Measurements from ENCODE around the gene SLC43A3. TPM values are rescaled to one million over a fixed set of nuclear protein-coding genes. Genes with fewer than 3 reads are reported as not detected.

SLC43A3 gene
- total and polyA plus RNA-seq, 2 of the 4 experiments (the other 2 are of a cell fraction): 12.7 to 21.1 TPM

GRCh38 chr11:57391111-57391510 lies 35.8 kb downstream of the SLC43A3 start:
- no peak overlapping the region for H3K14ac ChIP-seq (replicated peaks; ENCODE audit: low read depth, low read length)
- H3K27me3 ChIP-seq (ENCODE audit: control insufficient read depth, insufficient read depth, low read length): peaks cover 41% of the 10 kb centered on the region
- in situ Hi-C loops (cut with MboI; ENCODE audit: low sequenced_read_pairs): no loop called here
- no peak overlapping the region for H2AFZ ChIP-seq (replicated peaks; ENCODE audit: low read length, poor library complexity)
- no peak for DNase-seq
- no peak overlapping the region for H3K23ac ChIP-seq (ENCODE audit: low read depth, low read length)
- CTCF ChIA-PET: no interaction called here
- no peak overlapping the region for H2BK5ac ChIP-seq (ENCODE audit: low read depth, low read length, poor library complexity, severe bottlenecking)
- no peak overlapping the region for H2BK20ac ChIP-seq (ENCODE audit: low read depth, low read length)
- no peak for TF ChIP-seq MXI1 (IDR thresholded peaks at IDR 0.05; ENCODE audit: borderline replicate concordance, low read depth, low read length)
- no peak for TF ChIP-seq BHLHE40 (IDR thresholded peaks at IDR 0.05; ENCODE audit: low read depth, low read length)
- TF ChIP-seq NFE2L2 (IDR thresholded peaks at IDR 0.05; ENCODE audit: low read depth, low read length): no peak
- TF ChIP-seq, protein P1, sequence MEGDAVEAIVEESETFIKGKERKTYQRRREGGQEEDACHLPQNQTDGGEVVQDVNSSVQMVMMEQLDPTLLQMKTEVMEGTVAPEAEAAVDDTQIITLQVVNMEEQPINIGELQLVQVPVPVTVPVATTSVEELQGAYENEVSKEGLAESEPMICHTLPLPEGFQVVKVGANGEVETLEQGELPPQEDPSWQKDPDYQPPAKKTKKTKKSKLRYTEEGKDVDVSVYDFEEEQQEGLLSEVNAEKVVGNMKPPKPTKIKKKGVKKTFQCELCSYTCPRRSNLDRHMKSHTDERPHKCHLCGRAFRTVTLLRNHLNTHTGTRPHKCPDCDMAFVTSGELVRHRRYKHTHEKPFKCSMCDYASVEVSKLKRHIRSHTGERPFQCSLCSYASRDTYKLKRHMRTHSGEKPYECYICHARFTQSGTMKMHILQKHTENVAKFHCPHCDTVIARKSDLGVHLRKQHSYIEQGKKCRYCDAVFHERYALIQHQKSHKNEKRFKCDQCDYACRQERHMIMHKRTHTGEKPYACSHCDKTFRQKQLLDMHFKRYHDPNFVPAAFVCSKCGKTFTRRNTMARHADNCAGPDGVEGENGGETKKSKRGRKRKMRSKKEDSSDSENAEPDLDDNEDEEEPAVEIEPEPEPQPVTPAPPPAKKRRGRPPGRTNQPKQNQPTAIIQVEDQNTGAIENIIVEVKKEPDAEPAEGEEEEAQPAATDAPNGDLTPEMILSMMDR (conservative IDR thresholded peaks at IDR 0.05; ENCODE audit: low read depth, low read length): no peak
- TF ChIP-seq CHD1 (IDR thresholded peaks at IDR 0.05; ENCODE audit: low read depth, low read length): no peak
- no peak for TF ChIP-seq FOS (IDR thresholded peaks at IDR 0.05; ENCODE audit: low read depth, low read length)
- no peak for TF ChIP-seq RCOR1 (IDR thresholded peaks at IDR 0.05; ENCODE audit: insufficient replicate concordance, low read length)
- TF ChIP-seq MAZ (IDR thresholded peaks at IDR 0.05; ENCODE audit: borderline replicate concordance, low read depth, low read length): no peak
- no peak for TF ChIP-seq POLR2A (IDR thresholded peaks at IDR 0.05; ENCODE audit: low read depth, low read length)
- no peak for TF ChIP-seq SMC3 (IDR thresholded peaks at IDR 0.05; ENCODE audit: low read depth, low read length)
- no peak for TF ChIP-seq CEBPB (IDR thresholded peaks at IDR 0.05; ENCODE audit: low read depth, low read length)
- TF ChIP-seq RFX5 (IDR thresholded peaks at IDR 0.05; ENCODE audit: low read depth, low read length): no peak
- TF ChIP-seq MAFK (IDR thresholded peaks at IDR 0.05; ENCODE audit: low read depth, low read length): no peak
- TF ChIP-seq RAD21 (IDR thresholded peaks at IDR 0.05; ENCODE audit: low read length): no peak
- TF ChIP-seq, protein P2, sequence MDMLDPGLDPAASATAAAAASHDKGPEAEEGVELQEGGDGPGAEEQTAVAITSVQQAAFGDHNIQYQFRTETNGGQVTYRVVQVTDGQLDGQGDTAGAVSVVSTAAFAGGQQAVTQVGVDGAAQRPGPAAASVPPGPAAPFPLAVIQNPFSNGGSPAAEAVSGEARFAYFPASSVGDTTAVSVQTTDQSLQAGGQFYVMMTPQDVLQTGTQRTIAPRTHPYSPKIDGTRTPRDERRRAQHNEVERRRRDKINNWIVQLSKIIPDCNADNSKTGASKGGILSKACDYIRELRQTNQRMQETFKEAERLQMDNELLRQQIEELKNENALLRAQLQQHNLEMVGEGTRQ (IDR thresholded peaks at IDR 0.05; ENCODE audit: low read depth, low read length): no peak
- TF ChIP-seq ELK1 (IDR thresholded peaks at IDR 0.05; ENCODE audit: borderline replicate concordance, low read depth, low read length): no peak
- no peak overlapping the region for H3K18ac ChIP-seq (ENCODE audit: low read depth, low read length)
- no peak overlapping the region for H2BK120ac ChIP-seq (ENCODE audit: low read depth, low read length)
- no peaks in the 10 kb centered on the region for H3K36me3 ChIP-seq (ENCODE audit: control insufficient read depth, insufficient read depth, low read length)
- H3K9ac ChIP-seq (ENCODE audit: low read depth, low read length): no peak overlapping the region
- ATAC-seq (ENCODE audit: low read depth): no peak
- no peak overlapping the region for H3K4me3 ChIP-seq (ENCODE audit: insufficient read depth, low read depth, low read length)
- H4K8ac ChIP-seq (ENCODE audit: low read depth in 2 of 2, low read length in 2 of 2): no peak overlapping the region
- intact Hi-C loops (cut with micrococcal nuclease): no loop called here
- no peak overlapping the region for H3K4me2 ChIP-seq (ENCODE audit: low read depth, low read length)
- no peak overlapping the region for H3K27ac ChIP-seq (ENCODE audit: insufficient read depth, low read length)
- POLR2A ChIA-PET (ENCODE audit: unreplicated experiment): no interaction called here
- no peaks in the 10 kb centered on the region for H3K4me1 ChIP-seq (ENCODE audit: control insufficient read depth, insufficient read depth, low read length)
- H4K5ac ChIP-seq (ENCODE audit: low read depth, low read length): no peak overlapping the region
- no peak overlapping the region for H4K91ac ChIP-seq (ENCODE audit: insufficient read depth, low read depth, low read length)
- H4K20me1 ChIP-seq (ENCODE audit: insufficient read depth, low read length): no peaks in the 10 kb centered on the region; the same call in 1 of the 2 replicates
- no CpG with 5 or more reads among the region's 3 CpGs for WGBS, 2 experiments (ENCODE audit: extremely low coverage in 2 of 2, insufficient read length in 1 of 2)
- no peaks in the 10 kb centered on the region for H3K9me1 ChIP-seq (ENCODE audit: insufficient read depth, low read length)
- no peaks in the 10 kb centered on the region for H3K9me3 ChIP-seq (ENCODE audit: control insufficient read depth, insufficient read depth, low read length)
- BruUV-seq (replicated peaks): no TSS peak
- dilution Hi-C loops (cut with HindIII; ENCODE audit: low sequenced_read_pairs, unreplicated experiment): no loop called here
- H2BK15ac ChIP-seq (ENCODE audit: low read depth, low read length): no peak overlapping the region
- no peak overlapping the region for H2AK5ac ChIP-seq (ENCODE audit: low read depth, low read length)
- H2AK9ac ChIP-seq (replicated peaks; ENCODE audit: low read depth, low read length, poor library complexity): no peak overlapping the region
- no peak overlapping the region for H3K56ac ChIP-seq (ENCODE audit: extremely low read depth, insufficient read depth, low read length)
- H3K4ac ChIP-seq (ENCODE audit: low read depth, low read length): no peak overlapping the region
- no peaks in the 10 kb centered on the region for H3K79me1 ChIP-seq (ENCODE audit: low read depth in 1 of 2, low read length in 2 of 2)

All from IMR-90 (cell line).